Tongue (tissue), 2 donors: Measurements from ENCODE around the gene PARD3. TPM values are rescaled to one million over a fixed set of nuclear protein-coding genes. Genes with fewer than 3 reads are reported as not detected.
"Not testable (repeated sequence)": the region's sequence is repeated elsewhere in the genome, so short reads cannot be mapped to it uniquely, and the experiment has no call there.

Source experiments
- DNase-seq: peaks from one replicate; pipeline ENCODE4 v3.0.0-alpha.2; 2015
- total RNA-seq: library from RNA; depleted of rRNA; stranded (reverse); fragments of >200 nt; gene quantifications from one replicate; pipeline ENCODE4 v1.2.3, GENCODE V29; 2014

Gene PARD3
- total RNA-seq, 1 donor from 2014 or later = 129 TPM

GRCh38 chr10:34647875-34648865, 166.9 kb downstream of the PARD3 start:
- DNase-seq = no peak

GRCh38 chr10:34647160-34647559, 167.9 kb downstream of the PARD3 start:
- DNase-seq = no peak

- no peak for DNase-seq
These were observed 168.8 kb downstream of the PARD3 start for GRCh38 chr10:34646331-34646730.

- not testable (repeated sequence) for DNase-seq
These were observed 170.3 kb downstream of the PARD3 start for GRCh38 chr10:34644815-34645214.

- peak; percentile 57 for DNase-seq
These were observed 170.9 kb downstream of the PARD3 start for GRCh38 chr10:34644224-34644623.

- DNase-seq = no peak
These were observed 171.5 kb downstream of the PARD3 start for GRCh38 chr10:34643620-34644019.

GRCh38 chr10:34641913-34642558, 173.1 kb downstream of the PARD3 start:
- peak; percentile 86 for DNase-seq

- no peak for DNase-seq
These were observed 173.8 kb downstream of the PARD3 start for GRCh38 chr10:34641147-34641912.

GRCh38 chr10:34638406-34639054, 176.6 kb downstream of the PARD3 start:
- DNase-seq = peak; percentile 93

GRCh38 chr10:34637418-34637911, 177.6 kb downstream of the PARD3 start:
- DNase-seq = peak; percentile 84

GRCh38 chr10:34635111-34635510, 180.0 kb downstream of the PARD3 start:
- no peak for DNase-seq

- no peak for DNase-seq
These were observed 181.7 kb downstream of the PARD3 start for GRCh38 chr10:34633374-34633773.

GRCh38 chr10:34629084-34629483, 186.0 kb downstream of the PARD3 start:
- no peak for DNase-seq

GRCh38 chr10:34628174-34628796, 186.8 kb downstream of the PARD3 start:
- DNase-seq = peak; percentile 82

GRCh38 chr10:34627741-34628140, 187.4 kb downstream of the PARD3 start:
- no peak for DNase-seq

- DNase-seq = no peak
These were observed 187.8 kb downstream of the PARD3 start for GRCh38 chr10:34627331-34627730.

GRCh38 chr10:34626158-34626880, 188.8 kb downstream of the PARD3 start:
- no peak for DNase-seq

GRCh38 chr10:34624323-34625153, 190.6 kb downstream of the PARD3 start:
- no peak for DNase-seq

- peak; percentile 46 for DNase-seq
These were observed 192.2 kb downstream of the PARD3 start for GRCh38 chr10:34622945-34623344.

GRCh38 chr10:34618611-34619010, 196.5 kb downstream of the PARD3 start:
- DNase-seq = no peak
